HEK293 (cell line): ENCODE results near the gene ERAL1.

Experiments
- CTCF ChIP-seq: fragments of 450-650 bp; formaldehyde crosslinking; IDR thresholded peaks from 2 replicates; pipeline ENCODE4 v1.5.1; 2016; ENCODE audit warnings: missing biosample characterization, missing genetic modification characterization
- KLF16 ChIP-seq: fragments of 450-650 bp; formaldehyde crosslinking; IDR thresholded peaks from 2 replicates; pipeline ENCODE4 v1.5.1; 2017; ENCODE audit warnings: missing biosample characterization, missing genetic modification characterization
- REPIN1 ChIP-seq: fragments of 450-650 bp; formaldehyde crosslinking; IDR thresholded peaks from 2 replicates; pipeline ENCODE4 v1.5.1; 2017; ENCODE audit warnings: missing biosample characterization, missing genetic modification characterization, low read depth
- YY1 ChIP-seq: fragments of 450-650 bp; formaldehyde crosslinking; IDR thresholded peaks from 2 replicates; pipeline ENCODE4 v1.5.1; 2018; ENCODE audit warnings: missing biosample characterization, missing genetic modification characterization
- ZFP41 ChIP-seq: fragments of 450-650 bp; formaldehyde crosslinking; IDR thresholded peaks from 2 replicates; pipeline ENCODE4 v1.5.1; 2016; ENCODE audit warnings: missing biosample characterization, missing genetic modification characterization, borderline replicate concordance
- ZIC2 ChIP-seq: fragments of 450-650 bp; formaldehyde crosslinking; IDR thresholded peaks from 2 replicates; pipeline ENCODE4 v1.5.1; 2016; ENCODE audit warnings: missing biosample characterization, missing genetic modification characterization
- ZNF214 ChIP-seq: fragments of 450-650 bp; formaldehyde crosslinking; IDR thresholded peaks from 2 replicates; pipeline ENCODE4 v1.5.1; 2017; ENCODE audit warnings: missing biosample characterization, mild to moderate bottlenecking, missing genetic modification characterization, borderline replicate concordance
- ZNF274 ChIP-seq, 2 experiments: fragments of 200-500 bp in 1 of 2; fragments of 450-650 bp in 1 of 2; sonication (Bioruptor generic) in 1 of 2; formaldehyde crosslinking in 1 of 2; IDR thresholded peaks; 2 replicates each; pipeline versions ENCODE4 v1.5.1 to v1.6.1; 2014 to 2016; ENCODE audit warnings: borderline replicate concordance in 1 of 2, inconsistent platforms in 1 of 2, low read length in 1 of 2, missing biosample characterization in 1 of 2, missing genetic modification characterization in 1 of 2
- ZNF433 ChIP-seq: fragments of 450-650 bp; formaldehyde crosslinking; IDR thresholded peaks from 2 replicates; pipeline ENCODE4 v1.5.1; 2016; ENCODE audit warnings: missing biosample characterization, missing genetic modification characterization, low read depth
- ZSCAN30 ChIP-seq: fragments of 450-650 bp; IDR thresholded peaks from 2 replicates; pipeline ENCODE4 v1.5.1; 2018; ENCODE audit warnings: missing biosample characterization, mild to moderate bottlenecking, missing genetic modification characterization, moderate library complexity
- TF ChIP-seq, protein P1 (sequence below): fragments of 450-650 bp; formaldehyde crosslinking; IDR thresholded peaks from 2 replicates; pipeline ENCODE4 v1.5.1; 2017; ENCODE audit warnings: missing biosample characterization, missing genetic modification characterization

DNA sequence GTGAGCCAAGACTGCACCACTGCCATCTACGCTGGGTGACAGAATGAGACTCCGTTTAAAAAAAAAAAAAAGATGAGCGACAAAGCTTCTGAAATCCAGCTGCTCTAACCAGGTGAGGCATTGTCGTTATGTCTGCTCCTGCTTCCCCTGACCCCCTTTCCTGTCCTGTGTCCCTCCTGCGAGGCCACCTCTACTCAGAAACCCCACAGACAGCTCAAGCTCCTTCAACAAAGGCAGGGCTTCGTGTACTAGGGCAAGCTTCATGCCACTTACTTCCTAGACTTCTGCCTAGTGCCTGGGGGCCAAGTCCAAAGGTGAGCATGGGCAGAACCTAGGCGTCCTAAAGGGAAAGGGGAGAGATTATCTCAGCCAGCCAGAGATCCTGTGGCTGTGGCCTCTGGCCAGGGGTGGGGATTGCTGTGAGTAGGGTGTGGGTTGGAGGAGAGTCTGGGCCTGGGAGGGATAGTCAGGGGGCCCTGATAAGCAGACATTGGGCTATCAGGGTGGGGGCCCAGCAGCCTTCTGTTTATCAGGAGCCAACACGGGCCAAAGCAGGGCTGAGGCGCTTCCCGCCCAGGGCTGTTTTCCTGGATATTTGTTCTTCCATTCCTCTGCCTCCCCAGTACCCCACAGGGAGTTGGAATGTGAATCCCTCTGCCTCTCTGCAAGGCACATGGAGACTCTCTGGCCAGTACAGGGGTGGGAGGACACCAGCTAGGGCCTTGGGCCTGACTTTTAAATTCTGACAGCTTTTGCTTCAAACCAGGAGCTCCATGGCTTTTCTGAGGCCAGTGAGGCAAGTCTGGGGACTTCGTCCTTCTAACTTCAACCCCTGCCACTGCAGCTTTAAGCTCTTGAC is 10.4 kb downstream of the ERAL1 start:
- TF ChIP-seq YY1 (no peak), ZSCAN30 (tag by site-specific recombination) (no peak), ZNF433 (tag by site-specific recombination) (no peak), CTCF (tag by site-specific recombination) (no peak), ZNF274 (IDR thresholded peaks at IDR 0.05; ENCODE audit: low read length) (no peak), ZNF274 (tag by site-specific recombination; IDR thresholded peaks at IDR 0.05; ENCODE audit: borderline replicate concordance) (no peak), KLF16 (tag by site-specific recombination) (no peak), ZFP41 (tag by site-specific recombination) (no peak), ZIC2 (no peak), ZNF214 (tag by site-specific recombination) (no peak), REPIN1 (tag by site-specific recombination) (no peak)
- TF ChIP-seq, protein P1, sequence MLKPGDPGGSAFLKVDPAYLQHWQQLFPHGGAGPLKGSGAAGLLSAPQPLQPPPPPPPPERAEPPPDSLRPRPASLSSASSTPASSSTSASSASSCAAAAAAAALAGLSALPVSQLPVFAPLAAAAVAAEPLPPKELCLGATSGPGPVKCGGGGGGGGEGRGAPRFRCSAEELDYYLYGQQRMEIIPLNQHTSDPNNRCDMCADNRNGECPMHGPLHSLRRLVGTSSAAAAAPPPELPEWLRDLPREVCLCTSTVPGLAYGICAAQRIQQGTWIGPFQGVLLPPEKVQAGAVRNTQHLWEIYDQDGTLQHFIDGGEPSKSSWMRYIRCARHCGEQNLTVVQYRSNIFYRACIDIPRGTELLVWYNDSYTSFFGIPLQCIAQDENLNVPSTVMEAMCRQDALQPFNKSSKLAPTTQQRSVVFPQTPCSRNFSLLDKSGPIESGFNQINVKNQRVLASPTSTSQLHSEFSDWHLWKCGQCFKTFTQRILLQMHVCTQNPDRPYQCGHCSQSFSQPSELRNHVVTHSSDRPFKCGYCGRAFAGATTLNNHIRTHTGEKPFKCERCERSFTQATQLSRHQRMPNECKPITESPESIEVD = no peak
